Smooth muscle cell (in vitro differentiated cells): Measurements from ENCODE around the gene LTBP1. TPM values are rescaled to one million over a fixed set of nuclear protein-coding genes. Genes with fewer than 3 reads are reported as not detected.

ENCODE experiments used
- DNase-seq: peaks from one replicate; lab custom pipeline; 2025; ENCODE audit not compliant: unreplicated experiment; lab: John Stamatoyannopoulos, UW
- H2AFZ ChIP-seq: fragments of 200-600 bp; sonication (generic); 2 replicates; pipeline ENCODE4 v1.6.0; 2016; ENCODE audit warnings: antibody characterized with exemption, low read depth, mild to moderate bottlenecking
- H3F3A ChIP-seq: fragments of 200-600 bp; sonication (generic); 2 replicates; pipeline ENCODE4 v1.6.0; 2017; ENCODE audit warnings: antibody characterized with exemption, low read depth
- H3K27ac ChIP-seq: fragments of 200-600 bp; sonication (generic); 2 replicates; pipeline ENCODE4 v1.5.1; 2016; ENCODE audit warnings: low read depth, mild to moderate bottlenecking
- H3K27me3 ChIP-seq: fragments of 200-600 bp; sonication (generic); 2 replicates; pipeline ENCODE4 v1.6.1; 2016; ENCODE audit warnings: low read depth, mild to moderate bottlenecking
- H3K36me3 ChIP-seq: fragments of 200-600 bp; sonication (generic); 2 replicates; pipeline ENCODE4 v1.5.1; 2016; ENCODE audit warnings: low read depth
- H3K4me1 ChIP-seq: fragments of 200-600 bp; sonication (generic); 2 replicates; pipeline ENCODE4 v1.5.1; 2016; ENCODE audit warnings: low read depth
- H3K4me2 ChIP-seq: fragments of 200-600 bp; sonication (generic); 2 replicates; pipeline ENCODE4 v1.6.0; 2016; ENCODE audit warnings: mild to moderate bottlenecking
- H3K4me3 ChIP-seq: fragments of 200-600 bp; sonication (generic); 2 replicates; pipeline ENCODE4 v1.5.1; 2016; ENCODE audit warnings: mild to moderate bottlenecking
- H3K79me2 ChIP-seq: fragments of 200-600 bp; sonication (generic); 2 replicates; pipeline ENCODE4 v1.6.0; 2016; ENCODE audit warnings: low read depth, mild to moderate bottlenecking
- H3K9ac ChIP-seq: fragments of 200-600 bp; sonication (generic); 2 replicates; pipeline ENCODE4 v1.6.0; 2016; ENCODE audit warnings: low read depth
- H3K9me3 ChIP-seq: fragments of 200-600 bp; sonication (generic); replicated peaks from 2 replicates; pipeline ENCODE4 v1.5.1; 2016; ENCODE audit warnings: low read depth
- H4K20me1 ChIP-seq: fragments of 200-600 bp; sonication (generic); 2 replicates; pipeline ENCODE4 v1.6.0; 2016; ENCODE audit warnings: low read depth
- CTCF ChIP-seq: fragments of 200-600 bp; sonication (generic); IDR thresholded peaks from 2 replicates; pipeline ENCODE4 v1.5.1; 2017; ENCODE audit warnings: borderline replicate concordance, mild to moderate bottlenecking, antibody characterized with exemption; ENCODE audit not compliant: insufficient read depth, poor library complexity, severe bottlenecking
- WGBS: methylation state at CpG from one replicate; pipeline ENCODE4 v1.1.7; 2016; ENCODE audit warnings: low lambda C conversion rate; 5-methylcytosine and 5-hydroxymethylcytosine counted together
- polyA plus RNA-seq: library from polyadenylated mRNA; unstranded; fragments of >200 nt; fragmentation: Nextera tagmentation; extraction: Ambion mirVana; gene quantifications from 2 replicates; pipeline ENCODE4 v1.2.1, GENCODE V29; 2016
- total RNA-seq: library from RNA; depleted of rRNA; stranded (reverse); fragments of >200 nt; gene quantifications from 2 replicates; pipeline ENCODE4 v1.2.3, GENCODE V29; 2014

The LTBP1 gene
- total and polyA plus RNA-seq, 2 experiments from 2014 or later = 146 to 250 TPM

- DNase-seq = no peak
- 8% methylated on average over 1 of the region's 1 CpG for WGBS
- Histone ChIP-seq H3K27me3 (no peaks in the 10 kb centered on the region), H2AFZ (no peak overlapping the region), H3K79me2 (no peaks in the 10 kb centered on the region), H3K4me2 (no peak overlapping the region), H3K9me3 (no peaks in the 10 kb centered on the region), H3K9ac (no peak overlapping the region), H3K4me3 (no peak overlapping the region), H4K20me1 (no peaks in the 10 kb centered on the region), H3K36me3 (no peaks in the 10 kb centered on the region), H3K27ac (no peak overlapping the region), H3K4me1 (no peaks in the 10 kb centered on the region), H3F3A (no peaks in the 10 kb centered on the region)
- no peak for TF ChIP-seq CTCF
These were observed 147.6 kb downstream of the LTBP1 start for GRCh38 chr2:33094303-33094702.

- Histone ChIP-seq H2AFZ (no peak overlapping the region), H3K9ac (no peak overlapping the region), H3K4me3 (no peak overlapping the region), H4K20me1 (no peaks in the 10 kb centered on the region), H3K9me3 (no peaks in the 10 kb centered on the region), H3K4me2 (no peak overlapping the region), H3K36me3 (no peaks in the 10 kb centered on the region), H3K27ac (no peak overlapping the region), H3K27me3 (no peaks in the 10 kb centered on the region), H3F3A (peaks cover 4% of the 10 kb centered on the region), H3K79me2 (no peaks in the 10 kb centered on the region), H3K4me1 (peaks cover 10% of the 10 kb centered on the region)
- WGBS = 70% methylated on average over 4 of the region's 4 CpGs
- no peak for DNase-seq
- TF ChIP-seq CTCF = no peak
These were observed 153.2 kb downstream of the LTBP1 start for GRCh38 chr2:33099989-33100388.

GRCh38 chr2:33100921-33101320, 154.2 kb downstream of the LTBP1 start:
- no peak overlapping the region for H2AFZ ChIP-seq
- no peaks in the 10 kb centered on the region for H3K36me3 ChIP-seq
- H3K79me2 ChIP-seq = no peaks in the 10 kb centered on the region
- H3K9ac ChIP-seq = no peak overlapping the region
- no peak for TF ChIP-seq CTCF
- H3K27me3 ChIP-seq = no peaks in the 10 kb centered on the region
- no peak overlapping the region for H3K27ac ChIP-seq
- no peak overlapping the region for H3K4me2 ChIP-seq
- no peak overlapping the region for H3K4me3 ChIP-seq
- no peaks in the 10 kb centered on the region for H4K20me1 ChIP-seq
- no peaks in the 10 kb centered on the region for H3K9me3 ChIP-seq
- H3F3A ChIP-seq = peaks cover 4% of the 10 kb centered on the region
- peaks cover 10% of the 10 kb centered on the region for H3K4me1 ChIP-seq
- DNase-seq = no peak

- H3K4me2 ChIP-seq = peak overlapping the region; percentile 40
- no peak for TF ChIP-seq CTCF
- no peaks in the 10 kb centered on the region for H3K36me3 ChIP-seq
- H3K4me1 ChIP-seq = peaks cover 11% of the 10 kb centered on the region
- H3K4me3 ChIP-seq = no peak overlapping the region
- no peak for DNase-seq
- no peaks in the 10 kb centered on the region for H3K27me3 ChIP-seq
- H4K20me1 ChIP-seq = no peaks in the 10 kb centered on the region
- H3K79me2 ChIP-seq = no peaks in the 10 kb centered on the region
- H3F3A ChIP-seq = peaks cover 4% of the 10 kb centered on the region
- WGBS = 55% methylated on average over 5 of the region's 5 CpGs
- H2AFZ ChIP-seq = peak overlapping the region; percentile 39
- peak overlapping the region; percentile 84 for H3K27ac ChIP-seq
- peak overlapping the region; percentile 22 for H3K9ac ChIP-seq
- H3K9me3 ChIP-seq = no peaks in the 10 kb centered on the region
These were observed 157.4 kb downstream of the LTBP1 start for GRCh38 chr2:33104052-33104623.
